ENCODE results near the gene CRCP. TPM values are rescaled to one million over a fixed set of nuclear protein-coding genes. Genes with fewer than 3 reads are reported as not detected.

Gene CRCP
- total RNA-seq, 1 donor from 2014 or later: 27.0 TPM

DNA sequence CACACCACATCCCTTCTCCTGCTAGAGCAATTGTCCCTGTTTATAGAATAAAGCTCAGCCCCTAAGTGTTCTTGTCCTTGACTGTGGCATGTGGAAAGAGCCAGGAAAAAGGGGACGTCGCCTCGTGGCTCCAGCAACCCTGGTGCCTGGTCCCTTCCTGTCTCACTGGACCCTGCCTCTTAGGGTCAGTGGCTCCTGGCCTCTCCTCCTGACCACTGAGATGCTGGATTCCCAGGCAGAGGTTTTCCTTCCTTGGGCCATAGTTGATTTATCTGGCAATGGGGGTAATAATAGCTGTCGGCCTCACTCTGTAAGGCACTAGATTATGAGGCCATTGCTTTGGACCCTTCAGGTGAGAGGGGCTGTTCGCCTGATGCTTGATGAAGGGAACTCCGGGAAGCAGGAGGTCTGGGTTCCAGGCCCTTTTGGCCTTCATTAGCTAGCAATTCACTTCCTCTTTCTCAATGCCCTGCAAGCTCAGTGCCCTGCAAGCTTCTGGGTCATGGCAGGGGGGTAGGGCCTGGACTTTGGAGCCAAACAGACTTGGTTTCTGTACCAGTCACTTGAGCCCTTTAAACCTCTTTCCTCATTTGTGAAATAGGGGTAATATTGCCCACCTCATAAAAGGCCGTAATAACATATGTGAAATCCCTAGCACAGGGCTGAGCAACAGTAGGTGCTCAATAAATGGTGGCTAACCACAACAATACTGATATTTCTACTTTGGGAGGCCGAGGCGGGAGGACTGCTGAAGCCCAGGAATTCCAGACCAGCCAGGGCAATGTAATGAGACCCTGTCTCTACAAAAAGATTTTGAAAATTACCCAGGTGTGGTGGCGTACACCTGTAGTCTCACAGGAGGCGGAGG is 38.0 kb upstream of the CRCP start:
- Mint-ChIP-seq H3K4me3 (peak overlapping the region; percentile 73), H3K4me1 (peaks cover 5% of the 10 kb centered on the region), H3K36me3 (no peaks in the 10 kb centered on the region), H3K27ac (peak overlapping the region; percentile 69), H3K9me3 (no peaks in the 10 kb centered on the region), H3K27me3 (ENCODE audit: low read depth) (peaks cover 1% of the 10 kb centered on the region)
- no peak for DNase-seq (ENCODE audit: low spot score in 2 of 2, unreplicated experiment in 2 of 2)
- TF ChIP-seq, protein P1, sequence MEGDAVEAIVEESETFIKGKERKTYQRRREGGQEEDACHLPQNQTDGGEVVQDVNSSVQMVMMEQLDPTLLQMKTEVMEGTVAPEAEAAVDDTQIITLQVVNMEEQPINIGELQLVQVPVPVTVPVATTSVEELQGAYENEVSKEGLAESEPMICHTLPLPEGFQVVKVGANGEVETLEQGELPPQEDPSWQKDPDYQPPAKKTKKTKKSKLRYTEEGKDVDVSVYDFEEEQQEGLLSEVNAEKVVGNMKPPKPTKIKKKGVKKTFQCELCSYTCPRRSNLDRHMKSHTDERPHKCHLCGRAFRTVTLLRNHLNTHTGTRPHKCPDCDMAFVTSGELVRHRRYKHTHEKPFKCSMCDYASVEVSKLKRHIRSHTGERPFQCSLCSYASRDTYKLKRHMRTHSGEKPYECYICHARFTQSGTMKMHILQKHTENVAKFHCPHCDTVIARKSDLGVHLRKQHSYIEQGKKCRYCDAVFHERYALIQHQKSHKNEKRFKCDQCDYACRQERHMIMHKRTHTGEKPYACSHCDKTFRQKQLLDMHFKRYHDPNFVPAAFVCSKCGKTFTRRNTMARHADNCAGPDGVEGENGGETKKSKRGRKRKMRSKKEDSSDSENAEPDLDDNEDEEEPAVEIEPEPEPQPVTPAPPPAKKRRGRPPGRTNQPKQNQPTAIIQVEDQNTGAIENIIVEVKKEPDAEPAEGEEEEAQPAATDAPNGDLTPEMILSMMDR (IDR thresholded peaks at IDR 0.05; ENCODE audit: unreplicated experiment): no peak

DNA sequence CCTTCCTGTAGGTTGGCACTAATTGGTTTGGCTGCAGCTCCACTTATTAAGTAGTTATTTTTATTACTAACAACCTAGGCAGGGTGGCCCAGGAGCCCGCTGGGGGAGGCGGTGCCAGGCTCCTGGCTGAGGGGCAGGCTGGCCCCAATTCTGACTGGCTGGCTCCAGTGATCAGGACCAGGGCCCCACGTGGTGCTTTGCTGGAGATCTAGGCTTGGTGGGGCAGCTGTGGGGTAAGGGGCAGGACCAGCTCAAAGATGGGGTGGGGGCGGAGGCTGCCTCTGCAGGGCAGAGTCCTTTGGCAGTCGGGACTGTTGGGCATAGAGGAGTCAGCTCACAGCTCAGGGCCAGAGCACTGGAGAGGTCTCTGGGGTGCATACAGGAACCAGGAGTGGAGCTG is 36.6 kb upstream of the CRCP start:
- H3K27me3 Mint-ChIP-seq (ENCODE audit: low read depth): peaks cover 1% of the 10 kb centered on the region
- H3K9me3 Mint-ChIP-seq: no peaks in the 10 kb centered on the region
- H3K4me3 Mint-ChIP-seq: peak overlapping the region; percentile 22
- TF ChIP-seq, protein P1 (IDR thresholded peaks at IDR 0.05; ENCODE audit: unreplicated experiment): no peak
- peaks cover 5% of the 10 kb centered on the region for H3K4me1 Mint-ChIP-seq
- peaks cover 2% of the 10 kb centered on the region for H3K36me3 Mint-ChIP-seq
- no peak overlapping the region for H3K27ac Mint-ChIP-seq
- DNase-seq (ENCODE audit: low spot score in 2 of 2, unreplicated experiment in 2 of 2): no peak

DNA sequence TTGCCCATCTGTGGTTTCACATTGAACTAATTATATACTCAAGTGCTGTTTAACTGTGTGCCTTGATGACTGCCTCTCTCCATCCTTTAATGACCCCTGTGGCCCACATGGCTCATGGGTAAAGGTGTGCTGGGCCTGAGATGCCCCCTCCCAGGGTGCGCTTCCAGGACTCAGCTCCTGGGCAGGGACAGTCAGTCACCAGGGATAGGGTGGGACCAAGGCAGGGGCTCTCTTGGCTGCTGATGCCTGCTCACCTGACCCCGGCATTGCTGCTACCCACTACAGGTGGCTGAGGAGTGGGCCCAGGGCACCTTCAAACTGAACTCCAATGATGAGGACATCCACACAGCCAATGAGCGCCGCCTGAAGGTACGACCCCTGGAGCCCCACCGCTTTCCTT is 32.6 kb upstream of the CRCP start:
- Mint-ChIP-seq H3K27ac (no peak overlapping the region), H3K27me3 (ENCODE audit: low read depth) (no peaks in the 10 kb centered on the region), H3K4me1 (no peaks in the 10 kb centered on the region), H3K36me3 (peaks cover 2% of the 10 kb centered on the region), H3K4me3 (no peak overlapping the region), H3K9me3 (no peaks in the 10 kb centered on the region)
- TF ChIP-seq, protein P1 (IDR thresholded peaks at IDR 0.05; ENCODE audit: unreplicated experiment): no peak
- no peak for DNase-seq (ENCODE audit: low spot score in 2 of 2, unreplicated experiment in 2 of 2)

DNA sequence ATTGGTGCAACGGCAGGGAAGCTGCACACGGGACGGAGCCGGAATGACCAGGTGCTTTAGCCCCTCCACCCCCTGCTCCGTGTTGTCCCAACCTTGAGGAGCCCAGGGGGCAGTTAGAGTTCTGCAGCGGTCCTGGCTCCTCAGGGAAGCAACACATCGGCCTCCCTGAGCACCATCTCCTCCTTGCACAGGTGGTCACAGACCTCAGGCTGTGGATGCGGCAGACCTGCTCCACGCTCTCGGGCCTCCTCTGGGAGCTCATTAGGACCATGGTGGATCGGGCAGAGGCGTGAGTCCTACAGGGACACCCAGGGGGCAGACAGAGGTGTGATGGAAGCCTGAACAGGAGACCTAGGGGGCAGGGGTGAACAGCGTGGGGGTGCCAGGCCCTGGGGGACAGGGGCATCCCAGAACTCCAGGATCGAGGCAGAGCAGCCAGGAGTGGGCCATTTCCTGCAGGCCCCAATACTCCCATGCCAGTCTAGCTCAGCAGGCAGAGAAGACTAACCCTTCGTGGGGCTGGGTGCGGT is 31.7 kb upstream of the CRCP start:
- H3K4me3 Mint-ChIP-seq: no peak overlapping the region
- DNase-seq (ENCODE audit: low spot score in 2 of 2, unreplicated experiment in 2 of 2): no peak
- H3K27ac Mint-ChIP-seq: no peak overlapping the region
- peaks cover 2% of the 10 kb centered on the region for H3K36me3 Mint-ChIP-seq
- H3K27me3 Mint-ChIP-seq (ENCODE audit: low read depth): no peaks in the 10 kb centered on the region
- TF ChIP-seq, protein P1 (IDR thresholded peaks at IDR 0.05; ENCODE audit: unreplicated experiment): no peak
- H3K4me1 Mint-ChIP-seq: no peaks in the 10 kb centered on the region
- H3K9me3 Mint-ChIP-seq: no peaks in the 10 kb centered on the region

DNA sequence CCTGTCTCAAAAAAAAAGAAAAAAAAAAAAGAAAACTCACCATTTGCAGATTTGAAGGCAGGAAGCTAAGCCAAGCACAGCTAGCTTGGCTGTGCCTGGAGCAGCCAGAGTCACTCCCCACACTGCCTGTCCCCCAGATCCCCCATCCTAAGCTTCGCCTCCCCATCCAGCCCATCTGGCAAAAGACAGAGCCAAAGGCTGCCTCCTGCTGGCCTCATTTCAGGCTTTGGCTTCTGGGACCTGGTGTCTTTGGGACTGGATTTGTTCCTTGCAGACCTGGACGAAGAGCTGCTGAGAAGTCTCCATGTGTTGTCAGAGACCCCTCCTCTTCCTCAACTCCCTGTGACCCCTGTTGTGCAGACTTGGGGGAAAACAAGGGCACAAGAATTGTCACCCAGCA is 31.0 kb upstream of the CRCP start:
- no peak for DNase-seq (ENCODE audit: low spot score in 2 of 2, unreplicated experiment in 2 of 2)
- H3K36me3 Mint-ChIP-seq: peaks cover 2% of the 10 kb centered on the region
- H3K27me3 Mint-ChIP-seq (ENCODE audit: low read depth): no peaks in the 10 kb centered on the region
- H3K4me3 Mint-ChIP-seq: no peak overlapping the region
- H3K9me3 Mint-ChIP-seq: no peaks in the 10 kb centered on the region
- no peak overlapping the region for H3K27ac Mint-ChIP-seq
- TF ChIP-seq, protein P1 (IDR thresholded peaks at IDR 0.05; ENCODE audit: unreplicated experiment): no peak
- no peaks in the 10 kb centered on the region for H3K4me1 Mint-ChIP-seq
